HCT116 (cell line): ENCODE results near the gene CELF2. TPM values are rescaled to one million over a fixed set of nuclear protein-coding genes. Genes with fewer than 3 reads are reported as not detected.

Experiments used
- ATAC-seq: fragments of 200-7000 bp; cut with Tn5 transposase; 2 replicates; pipeline ENCODE4 v1.9.1; 2020; ENCODE audit warnings: mild to moderate bottlenecking, moderate library complexity
- BruUV-seq: library from RNA; stranded (reverse); fragments of 400-500 nt; replicated peaks from 2 replicates; lab custom pipeline; 2021; lab: Mats Ljungman, UMichigan
- CTCF ChIA-PET: fragments of 300-600 bp; sonication (Branson Sonifier 250); formaldehyde crosslinking; loops from one replicate; lab custom pipeline; 2021; ENCODE audit warnings: antibody characterized with exemption; lab: Charles Lee
- POLR2A ChIA-PET: fragments of 300-600, 350-600 bp; sonication (Branson Sonifier 250); formaldehyde crosslinking; loops from one replicate; lab custom pipeline; 2021; ENCODE audit warnings: antibody characterized with exemption; lab: Charles Lee
- RAD21 ChIA-PET, 2 experiments: fragments of 300-600 bp; sonication (Branson Sonifier 250); formaldehyde crosslinking; loops; one replicate each; lab custom pipeline; 2023; ENCODE audit warnings: low total read pairs in 2 of 2; ENCODE audit not compliant: uncharacterized antibody in 2 of 2, unreplicated experiment in 2 of 2, low non-redundant PET in 1 of 2; lab: Charles Lee
- DNase-seq: peaks from one replicate; pipeline ENCODE4 v3.0.0-alpha.2; 2010; ENCODE audit warnings: low read depth, low spot score
- H2AFZ ChIP-seq: fragments of 200-600 bp; shearing (Covaris generic), sonication (generic); 2 replicates; pipeline ENCODE4 v1.6.1; 2017; ENCODE audit warnings: low read depth, mixed run types, mixed read lengths, antibody characterized with exemption, low read length; ENCODE audit not compliant: poor library complexity, severe bottlenecking
- H3K27ac ChIP-seq: 2 replicates; pipeline ENCODE4 v1.5.1; 2012; ENCODE audit warnings: low read depth, low read length
- H3K27me3 ChIP-seq: fragments of 200-600 bp; sonication (generic); 2 replicates; pipeline ENCODE4 v1.6.1; 2016; ENCODE audit warnings: mixed run types, low read length, mixed read lengths; ENCODE audit not compliant: insufficient read depth
- H3K36me3 ChIP-seq, 2 experiments: fragments of 200-500 bp in 1 of 2; fragments of 200-600 bp in 1 of 2; sonication (Bioruptor generic) in 1 of 2; sonication (generic) in 1 of 2; 2 replicates each; pipeline versions ENCODE4 v1.5.1 to v1.6.1; 2014 to 2016; ENCODE audit warnings: low read length in 2 of 2, inconsistent platforms in 1 of 2, mixed read lengths in 1 of 2, mixed run types in 1 of 2; ENCODE audit not compliant: insufficient read depth in 2 of 2, control insufficient read depth in 1 of 2
- H3K4me1 ChIP-seq, 2 experiments: fragments of 200-600 bp in 1 of 2; sonication (generic) in 1 of 2; 2 replicates each; pipeline versions ENCODE4 v1.5.1 to v1.6.1; 2012 to 2017; ENCODE audit warnings: low read length in 2 of 2, inconsistent platforms in 1 of 2, mild to moderate bottlenecking in 1 of 2, mixed read lengths in 1 of 2, mixed run types in 1 of 2, moderate library complexity in 1 of 2; ENCODE audit not compliant: insufficient read depth in 2 of 2, control insufficient read depth in 1 of 2
- H3K4me2 ChIP-seq: fragments of 200-600 bp; sonication (generic); 2 replicates; pipeline ENCODE4 v1.6.1; 2017; ENCODE audit warnings: mixed run types, low read length, mixed read lengths
- H3K4me3 ChIP-seq, 2 experiments: fragments of 200-600 bp in 1 of 2; sonication (generic) in 1 of 2; replicated peaks in 1 of 2; 2 replicates each; pipeline ENCODE4 v1.5.1; 2011 to 2016; ENCODE audit warnings: low read length in 2 of 2, control low read depth in 1 of 2, low read depth in 1 of 2, mild to moderate bottlenecking in 1 of 2, mixed read lengths in 1 of 2, mixed run types in 1 of 2
- H3K79me2 ChIP-seq: fragments of 200-600 bp; sonication (generic); 2 replicates; pipeline ENCODE4 v1.6.1; 2017; ENCODE audit warnings: mild to moderate bottlenecking, mixed run types, low read length, moderate library complexity, mixed read lengths; ENCODE audit not compliant: insufficient read depth
- H3K9ac ChIP-seq: fragments of 200-600 bp; sonication (generic); 2 replicates; pipeline ENCODE4 v1.6.1; 2016; ENCODE audit warnings: low read length, mixed read lengths
- H3K9me2 ChIP-seq: fragments of 200-600 bp; sonication (generic), shearing (Covaris generic); 2 replicates; pipeline ENCODE4 v1.6.1; 2017; ENCODE audit warnings: mixed run types, mild to moderate bottlenecking, moderate library complexity; ENCODE audit not compliant: insufficient read depth
- H3K9me3 ChIP-seq, 2 experiments: fragments of 200-500 bp in 1 of 2; fragments of 200-600 bp in 1 of 2; sonication (Bioruptor generic) in 1 of 2; sonication (generic) in 1 of 2; 2 replicates each; pipeline ENCODE4 v1.6.1; 2014 to 2017; ENCODE audit warnings: low read length in 2 of 2, mixed read lengths in 2 of 2, inconsistent platforms in 1 of 2, low read depth in 1 of 2, mild to moderate bottlenecking in 1 of 2, mixed run types in 1 of 2, moderate library complexity in 1 of 2; ENCODE audit not compliant: control insufficient read depth in 1 of 2, insufficient read depth in 1 of 2
- H4K20me1 ChIP-seq: fragments of 200-600 bp; sonication (generic), shearing (Covaris generic); 2 replicates; pipeline ENCODE4 v1.6.1; 2017; ENCODE audit warnings: mixed run types, mild to moderate bottlenecking, moderate library complexity; ENCODE audit not compliant: insufficient read depth
- ATF3 ChIP-seq: IDR thresholded peaks from 2 replicates; pipeline ENCODE4 v1.6.1; 2012
- CEBPB ChIP-seq: IDR thresholded peaks from 2 replicates; pipeline ENCODE4 v1.6.1; 2012; ENCODE audit warnings: low read depth
- EGR1 ChIP-seq: IDR thresholded peaks from 2 replicates; pipeline ENCODE4 v1.6.1; 2012; ENCODE audit warnings: low read depth
- ELF1 ChIP-seq: IDR thresholded peaks from 2 replicates; pipeline ENCODE4 v1.6.1; 2012; ENCODE audit warnings: low read depth, borderline replicate concordance
- EZH2 ChIP-seq: fragments of 200-600 bp; sonication (generic); IDR thresholded peaks from 2 replicates; pipeline ENCODE4 v1.6.1; 2017; ENCODE audit warnings: antibody characterized with exemption, mixed run types
- JUND ChIP-seq: IDR thresholded peaks from 2 replicates; pipeline ENCODE4 v1.6.1; 2012
- POLR2A ChIP-seq: IDR thresholded peaks from 2 replicates; pipeline ENCODE4 v1.7.0; 2011; ENCODE audit warnings: borderline replicate concordance; ENCODE audit not compliant: insufficient read depth, insufficient read length; ENCODE audit errors: extremely low read depth
- RAD21 ChIP-seq: IDR thresholded peaks from 2 replicates; pipeline ENCODE4 v1.6.1; 2012; ENCODE audit warnings: low read depth, mild to moderate bottlenecking
- SIN3A ChIP-seq: IDR thresholded peaks from 2 replicates; pipeline ENCODE4 v1.6.1; 2012; ENCODE audit warnings: low read depth
- SP1 ChIP-seq: IDR thresholded peaks from 2 replicates; pipeline ENCODE4 v1.6.1; 2012; ENCODE audit warnings: low read depth
- TCF7L2 ChIP-seq: IDR thresholded peaks from 2 replicates; pipeline ENCODE4 v1.7.0; 2011; ENCODE audit warnings: borderline replicate concordance, inconsistent platforms; ENCODE audit not compliant: insufficient read depth, insufficient read length; ENCODE audit errors: extremely low read depth
- ZBTB33 ChIP-seq: IDR thresholded peaks from 2 replicates; pipeline ENCODE4 v1.6.1; 2011; ENCODE audit warnings: mild to moderate bottlenecking, low read length, moderate library complexity; ENCODE audit not compliant: insufficient replicate concordance; ENCODE audit errors: extremely low read depth
- ZFX ChIP-seq: fragments of 450-650 bp; IDR thresholded peaks from 2 replicates; pipeline ENCODE4 v1.6.1; 2017
- ZNF274 ChIP-seq: fragments of 200-500 bp; sonication (Bioruptor generic); IDR thresholded peaks from 2 replicates; pipeline ENCODE4 v1.6.1; 2014; ENCODE audit warnings: mild to moderate bottlenecking, low read depth, low read length, inconsistent platforms
- intact Hi-C: fragments of 100-400 bp; cut with micrococcal nuclease; formaldehyde crosslinking; loops from 2 replicates; pipeline ENCODE4 v1.10.0; 2022
- total RNA-seq: library from RNA; stranded (reverse); gene quantifications from one replicate; pipeline ENCODE4 v1.2.1, GENCODE V29; 2021; ENCODE audit not compliant: unreplicated experiment
- TF ChIP-seq, protein P1 (sequence below), 3 experiments: fragments of 200-600 bp in 1 of 3; sonication (generic) in 1 of 3; IDR thresholded peaks in 2 of 3; conservative IDR thresholded peaks in 1 of 3; 2 replicates each; pipeline ENCODE4 v1.5.1; 2012 to 2017; ENCODE audit warnings: low read depth in 2 of 3, low read length in 2 of 3, antibody characterized with exemption in 1 of 3, borderline replicate concordance in 1 of 3, control low read depth in 1 of 3, mild to moderate bottlenecking in 1 of 3, mixed read lengths in 1 of 3, mixed run types in 1 of 3, moderate library complexity in 1 of 3; ENCODE audit not compliant: insufficient read depth in 1 of 3
- TF ChIP-seq, protein P2 (sequence below): IDR thresholded peaks from 2 replicates; pipeline ENCODE4 v1.6.1; 2012; ENCODE audit warnings: low read depth
- TF ChIP-seq, protein P3 (sequence below): IDR thresholded peaks from 2 replicates; pipeline ENCODE4 v1.6.1; 2012

Gene CELF2
- total RNA-seq, 1 experiment from 2014 or later: 0.66 TPM

DNA sequence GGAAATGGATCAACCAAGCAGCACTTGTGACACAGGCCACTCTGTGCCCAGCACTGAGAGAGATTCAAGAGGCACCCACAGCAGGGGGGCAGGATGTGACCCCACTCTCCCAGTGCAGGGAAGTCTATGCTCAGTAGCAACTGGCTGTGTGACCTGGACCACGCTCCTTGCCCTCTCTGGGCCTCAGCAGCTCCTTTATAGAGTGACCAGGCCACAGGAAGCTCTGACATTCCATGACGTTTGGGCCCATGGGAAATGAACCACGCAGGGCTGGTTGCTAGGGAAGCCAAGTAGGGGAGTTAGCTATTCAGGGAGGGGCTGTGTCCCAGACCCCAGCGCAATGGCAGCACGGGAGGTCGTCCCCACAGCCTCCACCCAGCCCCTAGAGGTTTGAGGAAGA lies 361.2 kb downstream of the CELF2 start:
- Histone ChIP-seq H3K9me3 (no peaks in the 10 kb centered on the region), H3K79me2 (no peaks in the 10 kb centered on the region), H3K4me1 (no peaks in the 10 kb centered on the region), H3K9me2 (no peaks in the 10 kb centered on the region), H3K4me2 (no peak overlapping the region), H3K27ac (no peak overlapping the region), H3K36me3 (no peaks in the 10 kb centered on the region), H2AFZ (no peak overlapping the region), H3K4me3 (no peak overlapping the region), H3K9ac (no peak overlapping the region), H3K27me3 (peaks cover 10% of the 10 kb centered on the region), H4K20me1 (no peaks in the 10 kb centered on the region)
- ChIA-PET CTCF (no interaction called here), RAD21 (no interaction called here), POLR2A (no interaction called here)
- no peak for TF ChIP-seq EGR1
- TF ChIP-seq SP1: no peak
- TF ChIP-seq SIN3A: no peak
- TF ChIP-seq POLR2A: no peak
- TF ChIP-seq ELF1: no peak
- TF ChIP-seq, protein P1, sequence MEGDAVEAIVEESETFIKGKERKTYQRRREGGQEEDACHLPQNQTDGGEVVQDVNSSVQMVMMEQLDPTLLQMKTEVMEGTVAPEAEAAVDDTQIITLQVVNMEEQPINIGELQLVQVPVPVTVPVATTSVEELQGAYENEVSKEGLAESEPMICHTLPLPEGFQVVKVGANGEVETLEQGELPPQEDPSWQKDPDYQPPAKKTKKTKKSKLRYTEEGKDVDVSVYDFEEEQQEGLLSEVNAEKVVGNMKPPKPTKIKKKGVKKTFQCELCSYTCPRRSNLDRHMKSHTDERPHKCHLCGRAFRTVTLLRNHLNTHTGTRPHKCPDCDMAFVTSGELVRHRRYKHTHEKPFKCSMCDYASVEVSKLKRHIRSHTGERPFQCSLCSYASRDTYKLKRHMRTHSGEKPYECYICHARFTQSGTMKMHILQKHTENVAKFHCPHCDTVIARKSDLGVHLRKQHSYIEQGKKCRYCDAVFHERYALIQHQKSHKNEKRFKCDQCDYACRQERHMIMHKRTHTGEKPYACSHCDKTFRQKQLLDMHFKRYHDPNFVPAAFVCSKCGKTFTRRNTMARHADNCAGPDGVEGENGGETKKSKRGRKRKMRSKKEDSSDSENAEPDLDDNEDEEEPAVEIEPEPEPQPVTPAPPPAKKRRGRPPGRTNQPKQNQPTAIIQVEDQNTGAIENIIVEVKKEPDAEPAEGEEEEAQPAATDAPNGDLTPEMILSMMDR (IDR thresholded peaks at IDR 0.05 in 2 of 3, conservative IDR thresholded peaks at IDR 0.05 in 1 of 3; ENCODE audit: borderline replicate concordance in 1 of 3, insufficient read depth in 1 of 3, low read depth in 2 of 3, low read length in 2 of 3): no peak
- TF ChIP-seq EZH2: no peak
- TF ChIP-seq ZBTB33: no peak
- TF ChIP-seq ATF3: no peak
- no peak for TF ChIP-seq RAD21
- TF ChIP-seq CEBPB: no peak
- TF ChIP-seq ZNF274: no peak
- no peak for TF ChIP-seq ZFX
- TF ChIP-seq, protein P2, sequence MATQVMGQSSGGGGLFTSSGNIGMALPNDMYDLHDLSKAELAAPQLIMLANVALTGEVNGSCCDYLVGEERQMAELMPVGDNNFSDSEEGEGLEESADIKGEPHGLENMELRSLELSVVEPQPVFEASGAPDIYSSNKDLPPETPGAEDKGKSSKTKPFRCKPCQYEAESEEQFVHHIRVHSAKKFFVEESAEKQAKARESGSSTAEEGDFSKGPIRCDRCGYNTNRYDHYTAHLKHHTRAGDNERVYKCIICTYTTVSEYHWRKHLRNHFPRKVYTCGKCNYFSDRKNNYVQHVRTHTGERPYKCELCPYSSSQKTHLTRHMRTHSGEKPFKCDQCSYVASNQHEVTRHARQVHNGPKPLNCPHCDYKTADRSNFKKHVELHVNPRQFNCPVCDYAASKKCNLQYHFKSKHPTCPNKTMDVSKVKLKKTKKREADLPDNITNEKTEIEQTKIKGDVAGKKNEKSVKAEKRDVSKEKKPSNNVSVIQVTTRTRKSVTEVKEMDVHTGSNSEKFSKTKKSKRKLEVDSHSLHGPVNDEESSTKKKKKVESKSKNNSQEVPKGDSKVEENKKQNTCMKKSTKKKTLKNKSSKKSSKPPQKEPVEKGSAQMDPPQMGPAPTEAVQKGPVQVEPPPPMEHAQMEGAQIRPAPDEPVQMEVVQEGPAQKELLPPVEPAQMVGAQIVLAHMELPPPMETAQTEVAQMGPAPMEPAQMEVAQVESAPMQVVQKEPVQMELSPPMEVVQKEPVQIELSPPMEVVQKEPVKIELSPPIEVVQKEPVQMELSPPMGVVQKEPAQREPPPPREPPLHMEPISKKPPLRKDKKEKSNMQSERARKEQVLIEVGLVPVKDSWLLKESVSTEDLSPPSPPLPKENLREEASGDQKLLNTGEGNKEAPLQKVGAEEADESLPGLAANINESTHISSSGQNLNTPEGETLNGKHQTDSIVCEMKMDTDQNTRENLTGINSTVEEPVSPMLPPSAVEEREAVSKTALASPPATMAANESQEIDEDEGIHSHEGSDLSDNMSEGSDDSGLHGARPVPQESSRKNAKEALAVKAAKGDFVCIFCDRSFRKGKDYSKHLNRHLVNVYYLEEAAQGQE: no peak
- no peak for TF ChIP-seq JUND
- TF ChIP-seq TCF7L2: no peak
- TF ChIP-seq, protein P3, sequence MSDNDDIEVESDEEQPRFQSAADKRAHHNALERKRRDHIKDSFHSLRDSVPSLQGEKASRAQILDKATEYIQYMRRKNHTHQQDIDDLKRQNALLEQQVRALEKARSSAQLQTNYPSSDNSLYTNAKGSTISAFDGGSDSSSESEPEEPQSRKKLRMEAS: no peak
- DNase-seq: no peak
- intact Hi-C loops: no loop called here
- no TSS peak for BruUV-seq
- no peak for ATAC-seq
